Endothelial cell of umbilical vein (primary cell): ENCODE results near the gene RRAGD. TPM values are rescaled to one million over a fixed set of nuclear protein-coding genes. Genes with fewer than 3 reads are reported as not detected.

ENCODE experiments used
- BruUV-seq: library from RNA; stranded (reverse); fragments of 400-500 nt; replicated peaks from 2 replicates; lab custom pipeline; 2021; lab: Mats Ljungman, UMichigan
- CTCF ChIA-PET: fragments of 300-600, 350-600 bp; sonication (Branson Sonifier 250); formaldehyde crosslinking; loops from one replicate; lab custom pipeline; 2021; ENCODE audit warnings: antibody characterized with exemption, inconsistent platforms; lab: Charles Lee
- POLR2A ChIA-PET: fragments of 300-600, 350-600 bp; sonication (Branson Sonifier 250); formaldehyde crosslinking; loops from one replicate; lab custom pipeline; 2021; ENCODE audit warnings: antibody characterized with exemption, inconsistent platforms; lab: Charles Lee
- DNase-seq: peaks from one replicate; pipeline ENCODE4 v3.0.0-alpha.2; 2011; ENCODE audit warnings: low read depth, low spot score
- FAIRE-seq: peaks from 2 replicates; lab custom pipeline; 2011; peaks lifted over from hg19 to GRCh38; lab: Jason Lieb, UNC
- H2AFZ ChIP-seq: 2 replicates; pipeline ENCODE4 v1.6.0; 2012; ENCODE audit warnings: low read depth, low read length, control low read depth, inconsistent platforms
- H3K27ac ChIP-seq: 2 replicates; pipeline ENCODE4 v1.5.1; 2011; ENCODE audit warnings: low read depth, mild to moderate bottlenecking, control low read depth, low read length, moderate library complexity; ENCODE audit not compliant: insufficient read depth
- H3K27me3 ChIP-seq, 2 experiments: 2 replicates each; pipeline versions ENCODE4 v1.6.0 to v1.6.1; 2011; ENCODE audit warnings: low read length in 2 of 2, mixed read lengths in 1 of 2; ENCODE audit not compliant: control insufficient read depth in 2 of 2, insufficient read depth in 2 of 2
- H3K36me3 ChIP-seq, 2 experiments: 2 replicates in 1 of 2; 3 replicates in 1 of 2; pipeline ENCODE4 v1.5.1; 2011; ENCODE audit warnings: low read length in 2 of 2, mild to moderate bottlenecking in 1 of 2, moderate library complexity in 1 of 2; ENCODE audit not compliant: control insufficient read depth in 2 of 2, insufficient read depth in 2 of 2; ENCODE audit errors: extremely low read depth in 1 of 2
- H3K4me1 ChIP-seq: 3 replicates; pipeline ENCODE4 v1.5.1; 2011; ENCODE audit warnings: mild to moderate bottlenecking, low read length; ENCODE audit not compliant: control insufficient read depth, insufficient read depth; ENCODE audit errors: extremely low read depth
- H3K4me2 ChIP-seq: 2 replicates; pipeline ENCODE4 v1.6.1; 2011; ENCODE audit warnings: low read length, control low read depth, mixed read lengths; ENCODE audit not compliant: insufficient read depth
- H3K4me3 ChIP-seq, 3 experiments: fragments of 200-600 bp in 1 of 3; sonication (generic), shearing (Covaris generic) in 1 of 3; replicated peaks in 1 of 3; 2 replicates each; pipeline ENCODE4 v1.5.1; 2011 to 2016; ENCODE audit warnings: control low read depth in 3 of 3, low read length in 3 of 3, mild to moderate bottlenecking in 2 of 3, inconsistent platforms in 1 of 3, low read depth in 1 of 3, moderate library complexity in 1 of 3; ENCODE audit not compliant: insufficient read depth in 1 of 3
- H3K79me2 ChIP-seq: 2 replicates; pipeline ENCODE4 v1.6.0; 2012; ENCODE audit warnings: low read length, inconsistent platforms; ENCODE audit not compliant: control insufficient read depth, insufficient read depth
- H3K9ac ChIP-seq: replicated peaks from 2 replicates; pipeline ENCODE3; 2011; ENCODE audit warnings: low read length, control low read depth; ENCODE audit not compliant: insufficient read depth; ENCODE audit errors: extremely low read depth
- H3K9me1 ChIP-seq: replicated peaks from 3 replicates; pipeline ENCODE4 v1.6.0; 2011; ENCODE audit warnings: mild to moderate bottlenecking, low read length; ENCODE audit not compliant: control insufficient read depth, insufficient read depth; ENCODE audit errors: extremely low read depth
- H3K9me3 ChIP-seq: replicated peaks from 2 replicates; pipeline ENCODE4 v1.5.1; 2012; ENCODE audit warnings: low read length, inconsistent platforms; ENCODE audit not compliant: control insufficient read depth, insufficient read depth
- H4K20me1 ChIP-seq: replicated peaks from 2 replicates; pipeline ENCODE3; 2011; ENCODE audit warnings: mild to moderate bottlenecking, low read length; ENCODE audit not compliant: control insufficient read depth, insufficient read depth; ENCODE audit errors: extremely low read depth
- CTCF ChIP-seq, 2 donors: IDR thresholded peaks; 1 replicate in 1 of 2; 2 replicates in 1 of 2; pipeline ENCODE4 v1.5.1; 2011; ENCODE audit warnings: low read length in 2 of 2, mild to moderate bottlenecking in 2 of 2, moderate library complexity in 2 of 2, control low read depth in 1 of 2, inconsistent platforms in 1 of 2, low read depth in 1 of 2; ENCODE audit not compliant: insufficient read depth in 1 of 2; ENCODE audit errors: extremely low read depth in 1 of 2
- EZH2 ChIP-seq: IDR thresholded peaks from 2 replicates; pipeline ENCODE4 v1.6.1; 2012; ENCODE audit warnings: borderline replicate concordance, low read depth, mild to moderate bottlenecking, moderate library complexity, low read length, inconsistent platforms; ENCODE audit not compliant: severe bottlenecking
- FOS ChIP-seq: IDR thresholded peaks from 2 replicates; pipeline ENCODE4 v1.6.1; 2011; ENCODE audit warnings: mild to moderate bottlenecking, low read length, moderate library complexity, borderline replicate concordance; ENCODE audit not compliant: insufficient read depth
- GATA2 ChIP-seq: IDR thresholded peaks from 2 replicates; pipeline ENCODE4 v1.7.0; 2011; ENCODE audit warnings: low read depth, mild to moderate bottlenecking, moderate library complexity, mixed read lengths, low read length; ENCODE audit not compliant: insufficient read length, insufficient read depth
- JUN ChIP-seq: IDR thresholded peaks from 2 replicates; pipeline ENCODE4 v1.6.1; 2011; ENCODE audit warnings: borderline replicate concordance, low read depth; ENCODE audit not compliant: insufficient read length, insufficient read depth
- MAX ChIP-seq: IDR thresholded peaks from 2 replicates; pipeline ENCODE4 v1.6.1; 2011; ENCODE audit not compliant: insufficient read depth, insufficient read length
- MYC ChIP-seq: IDR thresholded peaks from one replicate; pipeline ENCODE4 v1.6.1; 2011; ENCODE audit warnings: mild to moderate bottlenecking, low read depth, low read length
- POLR2A ChIP-seq: IDR thresholded peaks from 2 replicates; pipeline ENCODE4 v1.6.1; 2012; ENCODE audit warnings: low read depth, mild to moderate bottlenecking, control low read depth, low read length
- POLR2AphosphoS5 ChIP-seq: IDR thresholded peaks from 2 replicates; pipeline ENCODE4 v1.6.1; 2012; ENCODE audit warnings: low read depth, mild to moderate bottlenecking, control low read depth, low read length, moderate library complexity; ENCODE audit not compliant: insufficient read depth
- dilution Hi-C: fragments of 300-500 bp; cut with MboI; formaldehyde crosslinking; loops from one replicate; pipeline ENCODE4 v1.15.0; 2019; ENCODE audit warnings: low sequenced_read_pairs; ENCODE audit not compliant: extremely low pct_ligation_motif_present
- intact Hi-C: fragments of 100-400 bp; cut with micrococcal nuclease; formaldehyde crosslinking; loops from one replicate; pipeline ENCODE4 v1.10.0; 2022
- polyA plus RNA-seq, 4 experiments: library from polyadenylated mRNA; depleted of rRNA in 3 of 4; stranded (reverse) in 3 of 4; unstranded in 1 of 4; fragments of >200 nt; gene quantifications; 2 replicates each; pipeline versions ENCODE4 v1.2.1 to v1.2.3, GENCODE V29; 2011 to 2012; ENCODE audit warnings: missing spikeins in 1 of 4
- total RNA-seq: library from RNA; stranded (reverse); gene quantifications from 2 replicates; pipeline ENCODE4 v1.2.3, GENCODE V29; 2021

The RRAGD gene
- total and polyA plus RNA-seq, 2 donors (not counting 3 experiments of a cell fraction or from before 2014, with no cell fraction given): 0.07 to 2.0 TPM

- Histone ChIP-seq H3K4me1 (no peaks in the 10 kb centered on the region), H3K27ac (no peak overlapping the region), H2AFZ (no peak overlapping the region), H3K79me2 (no peaks in the 10 kb centered on the region), H3K9me3 (no peaks in the 10 kb centered on the region), H3K9ac (no peak overlapping the region), H3K4me3 (no peak overlapping the region), H3K36me3 (no peaks in the 10 kb centered on the region), H4K20me1 (no peaks in the 10 kb centered on the region), H3K4me2 (no peak overlapping the region), H3K27me3 (peaks cover 0 to 4% of the 10 kb centered on the region in 2 experiments), H3K9me1 (no peaks in the 10 kb centered on the region)
- DNase-seq (no peak), FAIRE-seq (no peak)
- dilution Hi-C loops: no loop called here
- BruUV-seq: no TSS peak
- CTCF ChIA-PET: no interaction called here
- intact Hi-C loops: no loop called here
- POLR2A ChIA-PET: no interaction called here
- TF ChIP-seq MAX (no peak), JUN (no peak), CTCF (IDR thresholded peaks at IDR 0.05; ENCODE audit: extremely low read depth in 1 of 2, insufficient read depth in 1 of 2, low read depth in 1 of 2, low read length in 2 of 2) (no peak), POLR2A (no peak), POLR2AphosphoS5 (no peak), FOS (no peak), GATA2 (no peak), EZH2 (no peak), MYC (no peak)
These were observed 12.0 kb downstream of the RRAGD start for GRCh38 chr6:89400050-89400449.
